ENCODE measurements around the gene BPIFB6.

- TF ChIP-seq POLR2A (IDR thresholded peaks at IDR 0.05; ENCODE audit: low read depth, low read length) (no peak), EZH2 (IDR thresholded peaks at IDR 0.05; ENCODE audit: borderline replicate concordance, low read depth, low read length, severe bottlenecking) (no peak)
- TF ChIP-seq, protein P1, sequence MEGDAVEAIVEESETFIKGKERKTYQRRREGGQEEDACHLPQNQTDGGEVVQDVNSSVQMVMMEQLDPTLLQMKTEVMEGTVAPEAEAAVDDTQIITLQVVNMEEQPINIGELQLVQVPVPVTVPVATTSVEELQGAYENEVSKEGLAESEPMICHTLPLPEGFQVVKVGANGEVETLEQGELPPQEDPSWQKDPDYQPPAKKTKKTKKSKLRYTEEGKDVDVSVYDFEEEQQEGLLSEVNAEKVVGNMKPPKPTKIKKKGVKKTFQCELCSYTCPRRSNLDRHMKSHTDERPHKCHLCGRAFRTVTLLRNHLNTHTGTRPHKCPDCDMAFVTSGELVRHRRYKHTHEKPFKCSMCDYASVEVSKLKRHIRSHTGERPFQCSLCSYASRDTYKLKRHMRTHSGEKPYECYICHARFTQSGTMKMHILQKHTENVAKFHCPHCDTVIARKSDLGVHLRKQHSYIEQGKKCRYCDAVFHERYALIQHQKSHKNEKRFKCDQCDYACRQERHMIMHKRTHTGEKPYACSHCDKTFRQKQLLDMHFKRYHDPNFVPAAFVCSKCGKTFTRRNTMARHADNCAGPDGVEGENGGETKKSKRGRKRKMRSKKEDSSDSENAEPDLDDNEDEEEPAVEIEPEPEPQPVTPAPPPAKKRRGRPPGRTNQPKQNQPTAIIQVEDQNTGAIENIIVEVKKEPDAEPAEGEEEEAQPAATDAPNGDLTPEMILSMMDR (IDR thresholded peaks at IDR 0.05; ENCODE audit: extremely low read depth in 1 of 2, insufficient read depth in 1 of 2, low read depth in 1 of 2, low read length in 2 of 2) = no peak
Measured at GRCh38 chr20:33082546-33082945, 51.1 kb downstream of the BPIFB6 start.

All from endothelial cell of umbilical vein (primary cell).